CD4-positive, alpha-beta T cell (primary cell): Measurements from ENCODE around the gene KLK1. TPM values are rescaled to one million over a fixed set of nuclear protein-coding genes. Genes with fewer than 3 reads are reported as not detected.
"Not testable (repeated sequence)": the region's sequence is repeated elsewhere in the genome, so short reads cannot be mapped to it uniquely, and the experiment has no call there.

Source experiments
- ATAC-seq: fragments of 200-7000 bp; cut with Tn5 transposase; one replicate; pipeline ENCODE4 v1.10.0; 2022; ENCODE audit warnings: mild to moderate bottlenecking; ENCODE audit not compliant: poor library complexity
- CTCF ChIA-PET: fragments of 350-600 bp; sonication (Branson Sonifier 250); formaldehyde crosslinking; loops from one replicate; lab custom pipeline; 2021; ENCODE audit warnings: antibody characterized with exemption, inconsistent platforms; lab: Charles Lee
- POLR2A ChIA-PET: fragments of 350-600 bp; sonication (Branson Sonifier 250); formaldehyde crosslinking; loops from one replicate; lab custom pipeline; 2021; ENCODE audit warnings: antibody characterized with exemption, inconsistent platforms; lab: Charles Lee
- DNase-seq, 14 experiments: peaks; one replicate each; pipeline ENCODE4 v3.0.0-alpha.2; 2013 to 2020; ENCODE audit warnings: mixed read lengths in 2 of 14
- H3K27ac ChIP-seq, 2 donors: one replicate each; pipeline versions ENCODE4 v1.5.1 to v1.7.0; 2013; ENCODE audit warnings: low read length in 2 of 2, low read depth in 1 of 2, mild to moderate bottlenecking in 1 of 2
- H3K27me3 ChIP-seq, 2 experiments: 1 replicate in 1 of 2; 2 replicates in 1 of 2; pipeline versions ENCODE4 v1.6.1 to v1.7.0; 2013; ENCODE audit warnings: low read length in 2 of 2, control low read depth in 1 of 2, mild to moderate bottlenecking in 1 of 2, moderate library complexity in 1 of 2; ENCODE audit not compliant: insufficient read depth in 2 of 2, control insufficient read depth in 1 of 2
- H3K36me3 ChIP-seq: one replicate; pipeline ENCODE4 v1.6.1; 2013; ENCODE audit warnings: low read length, control low read depth; ENCODE audit not compliant: insufficient read depth
- H3K4me1 ChIP-seq: one replicate; pipeline ENCODE4 v1.6.1; 2013; ENCODE audit warnings: low read length, control low read depth; ENCODE audit not compliant: insufficient read depth
- H3K4me3 ChIP-seq: one replicate; pipeline ENCODE4 v1.5.1; 2013; ENCODE audit warnings: mild to moderate bottlenecking, low read length, moderate library complexity
- H3K9me3 ChIP-seq, 2 experiments: 1 replicate in 1 of 2; 2 replicates in 1 of 2; pipeline versions ENCODE4 v1.6.1 to v1.7.0; 2013; ENCODE audit warnings: low read length in 2 of 2, mild to moderate bottlenecking in 2 of 2, control low read depth in 1 of 2, moderate library complexity in 1 of 2; ENCODE audit not compliant: control insufficient read depth in 1 of 2, insufficient read depth in 1 of 2
- H3K27ac Mint-ChIP-seq: one replicate; pipeline ENCODE4 v1.8.0; 2020; ENCODE audit warnings: mixed read lengths
- H3K27me3 Mint-ChIP-seq: one replicate; pipeline ENCODE4 v1.8.0; 2021; ENCODE audit warnings: mixed read lengths
- H3K36me3 Mint-ChIP-seq: one replicate; pipeline ENCODE4 v1.8.0; 2021; ENCODE audit warnings: low read depth, mixed read lengths
- H3K4me1 Mint-ChIP-seq: one replicate; pipeline ENCODE4 v1.8.0; 2021; ENCODE audit warnings: low read depth, mixed read lengths
- H3K4me3 Mint-ChIP-seq: one replicate; pipeline ENCODE4 v1.8.0; 2020; ENCODE audit warnings: mild to moderate bottlenecking, mixed read lengths
- H3K9me3 Mint-ChIP-seq: one replicate; pipeline ENCODE4 v1.8.0; 2020; ENCODE audit warnings: mixed read lengths
- CTCF ChIP-seq: fragments of 200-600 bp; IDR thresholded peaks from one replicate; pipeline ENCODE4 v1.8.0; 2022; ENCODE audit warnings: antibody characterized with exemption, mild to moderate bottlenecking
- intact Hi-C, 2 experiments: fragments of 100-400 bp; cut with DNase I in 1 of 2; cut with micrococcal nuclease in 1 of 2; formaldehyde crosslinking; loops; one replicate each; pipeline versions ENCODE4 v1.15.1 to v1.9.0; 2023 to 2025; cut with DNase I, micrococcal nuclease
- total RNA-seq, 174 experiments: library from RNA in 2 of 174; stranded (reverse) in 2 of 174; gene quantifications; one replicate each; pipeline ENCODE4 v1.2.3 and lab custom pipeline; 2021 to 2026

KLK1 gene
- total RNA-seq, 2 experiments from 2014 or later = not detected

- no peak for ATAC-seq
- POLR2A ChIA-PET = no interaction called here
- Mint-ChIP-seq H3K27me3 (peaks cover 62% of the 10 kb centered on the region), H3K27ac (no peak overlapping the region), H3K4me1 (peaks cover 10% of the 10 kb centered on the region), H3K9me3 (no peaks in the 10 kb centered on the region), H3K4me3 (no peak overlapping the region), H3K36me3 (no peaks in the 10 kb centered on the region)
- intact Hi-C loops = no loop called here
- no peak for DNase-seq
- H3K36me3 ChIP-seq = no peaks in the 10 kb centered on the region
- H3K27me3 ChIP-seq = peaks cover 31 to 36% of the 10 kb centered on the region in 2 experiments
- peaks cover 0 to 22% of the 10 kb centered on the region in 2 experiments for H3K9me3 ChIP-seq
- no peak overlapping the region for H3K27ac ChIP-seq
- H3K4me1 ChIP-seq = peaks cover 16% of the 10 kb centered on the region
- CTCF ChIA-PET = no interaction called here
- TF ChIP-seq CTCF = no peak
- no peak overlapping the region for H3K4me3 ChIP-seq
Observed at GRCh38 chr19:50814883-50815282, 8.7 kb downstream of the KLK1 start.

- Histone ChIP-seq H3K27ac (no peak overlapping the region), H3K9me3 (no peaks in the 10 kb centered on the region), H3K27me3 (peaks cover 9 to 13% of the 10 kb centered on the region in 2 experiments), H3K36me3 (no peaks in the 10 kb centered on the region), H3K4me3 (no peak overlapping the region), H3K4me1 (no peaks in the 10 kb centered on the region)
- no peak overlapping the region for H3K27ac Mint-ChIP-seq
- intact Hi-C loops = no loop called here
- DNase-seq (no peak), ATAC-seq (no peak)
- CTCF ChIA-PET = no interaction called here
- POLR2A ChIA-PET = no interaction called here
- H3K4me3 Mint-ChIP-seq = no peak overlapping the region
- no peaks in the 10 kb centered on the region for H3K36me3 Mint-ChIP-seq
- H3K9me3 Mint-ChIP-seq = no peaks in the 10 kb centered on the region
- H3K4me1 Mint-ChIP-seq = no peaks in the 10 kb centered on the region
- TF ChIP-seq CTCF = no peak
- H3K27me3 Mint-ChIP-seq = peaks cover 37% of the 10 kb centered on the region
Observed at GRCh38 chr19:50812474-50812873, 11.1 kb downstream of the KLK1 start.

GRCh38 chr19:50811622-50812238 lies 11.9 kb downstream of the KLK1 start:
- CTCF ChIA-PET, DNase-seq, H3K4me3 Mint-ChIP-seq, ATAC-seq, H3K9me3 Mint-ChIP-seq, intact Hi-C loops, H3K9me3 ChIP-seq, H3K4me1 Mint-ChIP-seq, POLR2A ChIA-PET, H3K4me1 ChIP-seq, H3K4me3 ChIP-seq, H3K27ac Mint-ChIP-seq, H3K36me3 Mint-ChIP-seq, H3K36me3 ChIP-seq, H3K27ac ChIP-seq, H3K27me3 ChIP-seq: not testable (repeated sequence)
- H3K27me3 Mint-ChIP-seq = peaks cover 30% of the 10 kb centered on the region

GRCh38 chr19:50808856-50809255 lies 14.7 kb downstream of the KLK1 start:
- Mint-ChIP-seq H3K4me3 (no peak overlapping the region), H3K36me3 (peaks cover 12% of the 10 kb centered on the region), H3K9me3 (no peaks in the 10 kb centered on the region), H3K27me3 (peaks cover 5% of the 10 kb centered on the region), H3K27ac (no peak overlapping the region), H3K4me1 (peaks cover 18% of the 10 kb centered on the region)
- CTCF ChIA-PET = no interaction called here
- Histone ChIP-seq H3K27me3 (no peaks in the 10 kb centered on the region), H3K9me3 (no peaks in the 10 kb centered on the region), H3K4me1 (peaks cover 12% of the 10 kb centered on the region), H3K4me3 (no peak overlapping the region), H3K27ac (no peak overlapping the region), H3K36me3 (no peaks in the 10 kb centered on the region)
- intact Hi-C loops = loop anchor here in 1 of 2 experiments (5.0 to 10.0 kb wide), 4 partner anchors 87 to 1724 kb away; partner anchors contain the start of genes CLEC11A, SNRNP70 and SPACA6
- no peak for TF ChIP-seq CTCF
- no peak for DNase-seq
- POLR2A ChIA-PET = no interaction called here
- ATAC-seq = no peak
